ENCODE results near the gene DYNC2I2. TPM values are rescaled to one million over a fixed set of nuclear protein-coding genes. Genes with fewer than 3 reads are reported as not detected.

Gene DYNC2I2
- total and polyA plus RNA-seq, 2 donors (not counting 3 experiments of a cell fraction or from before 2014, with no cell fraction given) = 73.6 to 82.6 TPM

DNA sequence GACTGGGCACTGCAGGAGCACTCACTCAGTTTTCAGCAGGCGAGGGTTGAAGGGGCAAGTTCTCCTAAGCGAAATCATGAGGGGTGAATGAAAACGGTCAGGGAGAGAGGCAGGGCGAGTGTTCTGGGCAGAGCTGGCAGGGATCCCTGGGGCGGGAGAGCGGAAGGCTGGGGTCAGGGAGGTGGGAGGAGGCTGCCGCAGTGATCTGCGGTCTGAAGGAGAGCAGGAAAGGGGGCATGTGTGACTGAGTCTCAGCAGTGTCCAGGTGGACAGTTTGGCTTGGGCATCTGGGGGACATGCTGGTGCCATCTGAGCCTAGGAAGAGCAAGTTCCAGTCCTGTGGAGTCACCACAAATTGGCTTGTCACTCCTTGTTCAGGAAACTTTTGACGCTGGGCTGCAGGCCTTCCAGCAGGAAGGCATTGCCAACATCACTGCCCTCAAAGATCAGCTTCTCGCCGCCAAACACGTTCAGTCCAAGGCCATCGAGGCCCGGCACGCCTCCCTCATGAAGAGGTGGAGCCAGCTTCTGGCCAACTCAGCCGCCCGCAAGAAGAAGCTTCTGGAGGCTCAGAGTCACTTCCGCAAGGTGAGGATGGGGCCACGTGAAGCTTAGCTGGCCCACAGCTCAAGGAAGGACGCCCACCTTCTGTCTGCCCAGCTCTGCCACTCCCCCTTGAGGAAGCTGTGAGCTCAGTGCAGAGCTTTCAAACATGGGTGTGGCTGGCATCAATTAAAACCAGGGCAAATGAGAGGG lies 31.1 kb downstream of the DYNC2I2 start:
- Histone ChIP-seq H3K9ac (replicated peaks; ENCODE audit: extremely low read depth, insufficient read depth, low read length) (no peak overlapping the region), H4K20me1 (replicated peaks; ENCODE audit: control insufficient read depth, extremely low read depth, insufficient read depth, low read length) (no peaks in the 10 kb centered on the region), H3K27ac (ENCODE audit: insufficient read depth, low read depth, low read length) (no peak overlapping the region), H3K9me3 (replicated peaks; ENCODE audit: control insufficient read depth, insufficient read depth, low read length) (no peaks in the 10 kb centered on the region), H3K27me3 (ENCODE audit: control insufficient read depth in 2 of 2, insufficient read depth in 2 of 2, low read length in 2 of 2) (no peaks in the 10 kb centered on the region), H3K36me3 (ENCODE audit: control insufficient read depth in 2 of 2, extremely low read depth in 1 of 2, insufficient read depth in 2 of 2, low read length in 2 of 2) (peaks cover 42 to 73% of the 10 kb centered on the region in 2 experiments), H3K4me1 (ENCODE audit: control insufficient read depth, extremely low read depth, insufficient read depth, low read length) (no peaks in the 10 kb centered on the region), H3K9me1 (replicated peaks; ENCODE audit: control insufficient read depth, extremely low read depth, insufficient read depth, low read length) (no peaks in the 10 kb centered on the region), H3K79me2 (ENCODE audit: control insufficient read depth, insufficient read depth, low read length) (no peaks in the 10 kb centered on the region), H3K4me2 (ENCODE audit: insufficient read depth, low read length) (no peak overlapping the region), H3K4me3 (replicated peaks in 1 of 3; ENCODE audit: insufficient read depth in 1 of 3, low read depth in 1 of 3, low read length in 3 of 3) (no peak overlapping the region), H2AFZ (ENCODE audit: low read depth, low read length) (no peak overlapping the region)
- POLR2A ChIA-PET = interaction anchor here (0.9 kb wide), 1 partner anchor 75 kb away, joined by 3 read pairs; no protein-coding TSS in a partner anchor
- dilution Hi-C loops (cut with MboI; ENCODE audit: extremely low pct_ligation_motif_present, low sequenced_read_pairs) (no loop called here), intact Hi-C loops (cut with micrococcal nuclease) (no loop called here)
- BruUV-seq (replicated peaks) = no TSS peak
- DNase-seq (ENCODE audit: low read depth, low spot score) = no peak
- no peak for FAIRE-seq
- CTCF ChIA-PET = interaction anchor here (0.6 to 1.7 kb wide), 5 partner anchors 8 to 306 kb away, joined by 3 to 10 read pairs (median 3); partner anchors contain the start of gene PKN3
- TF ChIP-seq, protein P1, sequence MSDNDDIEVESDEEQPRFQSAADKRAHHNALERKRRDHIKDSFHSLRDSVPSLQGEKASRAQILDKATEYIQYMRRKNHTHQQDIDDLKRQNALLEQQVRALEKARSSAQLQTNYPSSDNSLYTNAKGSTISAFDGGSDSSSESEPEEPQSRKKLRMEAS (IDR thresholded peaks at IDR 0.05; ENCODE audit: insufficient read depth, insufficient read length) = no peak
- peak; percentile 15 for TF ChIP-seq POLR2AphosphoS5 (IDR thresholded peaks at IDR 0.05; ENCODE audit: insufficient read depth, low read depth, low read length)

DNA sequence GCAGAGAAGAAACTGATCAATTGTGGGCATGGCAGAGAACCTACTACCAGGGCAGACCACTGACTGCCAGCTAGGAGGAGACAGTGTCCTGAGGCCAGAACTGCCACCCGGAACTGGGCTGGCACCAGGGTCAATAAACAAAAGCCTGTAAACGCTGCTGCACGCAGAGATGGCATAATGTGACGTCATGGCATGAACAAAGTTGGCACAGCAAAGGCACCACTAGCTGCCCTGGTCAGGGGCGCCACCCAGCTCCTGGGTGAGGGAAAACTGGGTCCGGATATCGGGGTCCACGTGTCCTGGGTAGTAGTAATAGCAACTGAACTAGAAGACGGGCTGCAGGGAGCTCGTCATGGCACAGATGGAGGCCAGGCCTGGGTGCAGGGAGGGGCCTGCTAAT lies 32.1 kb downstream of the DYNC2I2 start:
- Histone ChIP-seq H3K27me3 (ENCODE audit: control insufficient read depth in 2 of 2, insufficient read depth in 2 of 2, low read length in 2 of 2) (no peaks in the 10 kb centered on the region), H3K4me3 (replicated peaks in 1 of 3; ENCODE audit: insufficient read depth in 1 of 3, low read depth in 1 of 3, low read length in 3 of 3) (no peak overlapping the region), H2AFZ (ENCODE audit: low read depth, low read length) (no peak overlapping the region), H3K9me1 (replicated peaks; ENCODE audit: control insufficient read depth, extremely low read depth, insufficient read depth, low read length) (no peaks in the 10 kb centered on the region), H4K20me1 (replicated peaks; ENCODE audit: control insufficient read depth, extremely low read depth, insufficient read depth, low read length) (no peaks in the 10 kb centered on the region), H3K79me2 (ENCODE audit: control insufficient read depth, insufficient read depth, low read length) (no peaks in the 10 kb centered on the region), H3K4me2 (ENCODE audit: insufficient read depth, low read length) (no peak overlapping the region), H3K36me3 (ENCODE audit: control insufficient read depth in 2 of 2, extremely low read depth in 1 of 2, insufficient read depth in 2 of 2, low read length in 2 of 2) (peaks cover 40 to 73% of the 10 kb centered on the region in 2 experiments), H3K27ac (ENCODE audit: insufficient read depth, low read depth, low read length) (no peak overlapping the region), H3K9me3 (replicated peaks; ENCODE audit: control insufficient read depth, insufficient read depth, low read length) (no peaks in the 10 kb centered on the region), H3K4me1 (ENCODE audit: control insufficient read depth, extremely low read depth, insufficient read depth, low read length) (no peaks in the 10 kb centered on the region), H3K9ac (replicated peaks; ENCODE audit: extremely low read depth, insufficient read depth, low read length) (no peak overlapping the region)
- dilution Hi-C loops (cut with MboI; ENCODE audit: extremely low pct_ligation_motif_present, low sequenced_read_pairs) (no loop called here), intact Hi-C loops (cut with micrococcal nuclease) (no loop called here)
- CTCF ChIA-PET = interaction anchor here (0.6 to 1.5 kb wide), 4 partner anchors 9 to 305 kb away, joined by 3 to 6 read pairs (median 3); partner anchors contain the start of gene PKN3
- no peak for FAIRE-seq
- DNase-seq (ENCODE audit: low read depth, low spot score) = no peak
- TF ChIP-seq POLR2A (IDR thresholded peaks at IDR 0.05; ENCODE audit: low read depth, low read length) = no peak
- TF ChIP-seq GATA2 (IDR thresholded peaks at IDR 0.05; ENCODE audit: insufficient read depth, insufficient read length, low read depth, low read length) = no peak
- TF ChIP-seq EZH2 (IDR thresholded peaks at IDR 0.05; ENCODE audit: borderline replicate concordance, low read depth, low read length, severe bottlenecking) = no peak
- TF ChIP-seq, protein P2, sequence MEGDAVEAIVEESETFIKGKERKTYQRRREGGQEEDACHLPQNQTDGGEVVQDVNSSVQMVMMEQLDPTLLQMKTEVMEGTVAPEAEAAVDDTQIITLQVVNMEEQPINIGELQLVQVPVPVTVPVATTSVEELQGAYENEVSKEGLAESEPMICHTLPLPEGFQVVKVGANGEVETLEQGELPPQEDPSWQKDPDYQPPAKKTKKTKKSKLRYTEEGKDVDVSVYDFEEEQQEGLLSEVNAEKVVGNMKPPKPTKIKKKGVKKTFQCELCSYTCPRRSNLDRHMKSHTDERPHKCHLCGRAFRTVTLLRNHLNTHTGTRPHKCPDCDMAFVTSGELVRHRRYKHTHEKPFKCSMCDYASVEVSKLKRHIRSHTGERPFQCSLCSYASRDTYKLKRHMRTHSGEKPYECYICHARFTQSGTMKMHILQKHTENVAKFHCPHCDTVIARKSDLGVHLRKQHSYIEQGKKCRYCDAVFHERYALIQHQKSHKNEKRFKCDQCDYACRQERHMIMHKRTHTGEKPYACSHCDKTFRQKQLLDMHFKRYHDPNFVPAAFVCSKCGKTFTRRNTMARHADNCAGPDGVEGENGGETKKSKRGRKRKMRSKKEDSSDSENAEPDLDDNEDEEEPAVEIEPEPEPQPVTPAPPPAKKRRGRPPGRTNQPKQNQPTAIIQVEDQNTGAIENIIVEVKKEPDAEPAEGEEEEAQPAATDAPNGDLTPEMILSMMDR (IDR thresholded peaks at IDR 0.05; ENCODE audit: extremely low read depth in 1 of 2, insufficient read depth in 1 of 2, low read depth in 1 of 2, low read length in 2 of 2) = no peak
- no peak for TF ChIP-seq JUN (IDR thresholded peaks at IDR 0.05; ENCODE audit: borderline replicate concordance, insufficient read depth, insufficient read length, low read depth)
- TF ChIP-seq POLR2AphosphoS5 (IDR thresholded peaks at IDR 0.05; ENCODE audit: insufficient read depth, low read depth, low read length) = no peak
- TF ChIP-seq, protein P1 (IDR thresholded peaks at IDR 0.05; ENCODE audit: insufficient read depth, insufficient read length) = no peak
- TF ChIP-seq FOS (IDR thresholded peaks at IDR 0.05; ENCODE audit: borderline replicate concordance, insufficient read depth, low read length) = no peak
- TF ChIP-seq MYC (IDR thresholded peaks at IDR 0.05; ENCODE audit: low read depth, low read length) = no peak
- POLR2A ChIA-PET = no interaction called here
- BruUV-seq (replicated peaks) = no TSS peak

Data from endothelial cell of umbilical vein (primary cell).